Fibroblast of villous mesenchyme (primary cell): ENCODE data around the gene TEX36. TPM values are rescaled to one million over a fixed set of nuclear protein-coding genes. Genes with fewer than 3 reads are reported as not detected.
"Not testable (repeated sequence)": the region's sequence is repeated elsewhere in the genome, so short reads cannot be mapped to it uniquely, and the experiment has no call there.

ENCODE experiments used
- DNase-seq: peaks from one replicate; pipeline ENCODE4 v3.0.0-alpha.2; 2010; ENCODE audit warnings: low read depth
- H3K4me3 ChIP-seq: 2 replicates; pipeline ENCODE4 v1.5.1; 2011; ENCODE audit warnings: low read depth, mild to moderate bottlenecking, low read length
- total RNA-seq: library from RNA; depleted of rRNA; stranded (reverse); fragments of >200 nt; gene quantifications from 2 replicates; pipeline ENCODE4 v1.2.3, GENCODE V29; 2012
- TF ChIP-seq, protein P1 (sequence below): IDR thresholded peaks from 2 replicates; pipeline ENCODE4 v1.5.1; 2012; ENCODE audit warnings: low read depth, mild to moderate bottlenecking, low read length; ENCODE audit not compliant: insufficient read depth

The TEX36 gene
- total RNA-seq, 1 donor, result not detected

DNA sequence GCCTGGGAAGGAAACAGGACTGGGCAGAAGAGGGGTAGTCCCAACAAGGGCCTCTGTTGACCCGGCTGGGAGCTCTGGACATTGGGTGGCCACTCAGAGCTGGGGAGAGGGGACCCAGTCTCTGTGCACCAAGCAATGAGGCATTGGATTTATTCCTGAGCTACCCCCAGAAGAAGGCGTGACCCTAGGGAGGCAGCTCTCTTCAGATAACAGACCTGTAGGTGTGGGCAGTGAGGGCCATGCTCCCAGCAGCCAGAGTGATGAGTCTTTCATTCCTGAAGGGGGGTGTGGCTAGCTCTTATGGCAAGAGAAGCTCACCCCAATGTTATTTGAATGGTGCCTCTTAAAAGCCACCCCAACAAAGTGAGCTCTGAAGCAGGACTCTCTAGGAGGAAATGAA, 20.4 kb downstream of the TEX36 start:
- no peak for DNase-seq
- TF ChIP-seq, protein P1, sequence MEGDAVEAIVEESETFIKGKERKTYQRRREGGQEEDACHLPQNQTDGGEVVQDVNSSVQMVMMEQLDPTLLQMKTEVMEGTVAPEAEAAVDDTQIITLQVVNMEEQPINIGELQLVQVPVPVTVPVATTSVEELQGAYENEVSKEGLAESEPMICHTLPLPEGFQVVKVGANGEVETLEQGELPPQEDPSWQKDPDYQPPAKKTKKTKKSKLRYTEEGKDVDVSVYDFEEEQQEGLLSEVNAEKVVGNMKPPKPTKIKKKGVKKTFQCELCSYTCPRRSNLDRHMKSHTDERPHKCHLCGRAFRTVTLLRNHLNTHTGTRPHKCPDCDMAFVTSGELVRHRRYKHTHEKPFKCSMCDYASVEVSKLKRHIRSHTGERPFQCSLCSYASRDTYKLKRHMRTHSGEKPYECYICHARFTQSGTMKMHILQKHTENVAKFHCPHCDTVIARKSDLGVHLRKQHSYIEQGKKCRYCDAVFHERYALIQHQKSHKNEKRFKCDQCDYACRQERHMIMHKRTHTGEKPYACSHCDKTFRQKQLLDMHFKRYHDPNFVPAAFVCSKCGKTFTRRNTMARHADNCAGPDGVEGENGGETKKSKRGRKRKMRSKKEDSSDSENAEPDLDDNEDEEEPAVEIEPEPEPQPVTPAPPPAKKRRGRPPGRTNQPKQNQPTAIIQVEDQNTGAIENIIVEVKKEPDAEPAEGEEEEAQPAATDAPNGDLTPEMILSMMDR, result no peak
- H3K4me3 ChIP-seq, result no peak overlapping the region

DNA sequence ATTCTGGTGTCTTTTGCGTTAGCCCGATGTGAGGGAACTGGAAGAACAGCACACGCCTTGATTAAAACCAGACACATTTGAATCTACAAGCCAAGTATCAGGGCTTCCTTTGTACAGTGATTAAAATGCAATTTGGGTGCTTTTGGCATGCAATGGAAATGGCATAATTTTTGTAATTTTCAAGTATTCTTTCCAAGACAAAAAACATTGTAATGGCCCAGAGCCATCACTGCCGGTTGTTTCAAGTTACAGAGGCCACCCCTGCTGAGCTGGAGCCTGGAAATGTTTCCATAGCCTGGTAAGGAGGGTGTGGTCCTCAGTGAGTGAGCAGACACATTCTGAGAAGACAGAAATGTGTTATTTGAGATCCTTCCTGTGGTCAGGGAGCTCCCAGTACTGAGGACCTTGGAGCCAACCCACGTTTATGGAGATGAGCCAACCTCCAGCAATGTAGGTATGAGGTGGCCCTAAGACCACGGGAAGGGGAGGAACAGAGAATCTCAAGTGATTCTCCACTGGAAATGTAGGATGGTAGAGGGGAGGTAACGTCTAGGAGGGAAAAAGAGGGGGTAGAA, 20.9 kb downstream of the TEX36 start:
- TF ChIP-seq, protein P1, result no peak
- no peak overlapping the region for H3K4me3 ChIP-seq
- DNase-seq, result peak; percentile 38

DNA sequence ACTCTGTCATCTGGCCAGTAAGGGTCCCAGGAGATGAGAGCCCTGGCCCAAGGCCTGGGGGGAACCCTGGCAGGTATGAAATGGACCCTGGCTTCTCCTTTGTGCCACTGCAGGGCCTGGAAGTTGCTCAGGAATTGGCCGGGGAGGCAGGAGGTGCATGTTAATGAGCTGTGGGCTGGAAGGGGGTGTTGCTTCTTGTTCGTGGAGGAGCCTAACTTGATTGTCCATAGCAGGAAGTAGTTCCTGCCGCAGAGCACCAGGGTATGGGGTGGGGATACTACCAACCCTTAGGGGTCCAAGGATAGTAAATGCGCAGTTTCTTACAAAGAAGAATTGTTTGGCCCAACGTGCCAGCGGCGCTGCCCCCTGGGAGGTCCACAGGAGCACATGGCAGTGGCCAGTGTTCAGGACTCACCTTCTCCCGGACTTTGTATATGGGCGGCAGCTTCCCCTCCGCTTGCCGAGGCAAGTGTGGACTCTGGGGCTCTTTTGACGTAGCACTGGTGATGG, 21.5 kb downstream of the TEX36 start:
- H3K4me3 ChIP-seq, result no peak overlapping the region
- TF ChIP-seq, protein P1, result no peak
- no peak for DNase-seq

DNA sequence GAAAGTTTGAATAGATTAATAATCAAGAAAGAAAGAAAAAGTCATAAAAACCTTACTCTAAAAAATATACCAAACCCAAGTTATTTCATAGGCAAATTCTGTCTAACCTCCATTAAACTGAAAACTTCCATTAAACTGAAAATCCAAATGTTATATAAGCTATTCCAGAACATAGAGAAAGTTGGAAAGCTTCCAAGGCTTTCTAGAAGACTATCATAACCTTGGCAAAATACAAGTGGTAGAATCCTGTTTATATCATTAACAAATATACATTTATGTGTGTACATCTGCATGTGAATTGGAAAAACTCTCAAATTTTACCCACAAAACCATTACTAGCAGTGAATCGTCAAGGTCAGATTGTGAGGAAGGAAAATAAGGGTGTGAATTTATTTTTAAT, 23.9 kb downstream of the TEX36 start:
- DNase-seq, result no peak
- H3K4me3 ChIP-seq, result no peak overlapping the region
- TF ChIP-seq, protein P1, result no peak

DNA sequence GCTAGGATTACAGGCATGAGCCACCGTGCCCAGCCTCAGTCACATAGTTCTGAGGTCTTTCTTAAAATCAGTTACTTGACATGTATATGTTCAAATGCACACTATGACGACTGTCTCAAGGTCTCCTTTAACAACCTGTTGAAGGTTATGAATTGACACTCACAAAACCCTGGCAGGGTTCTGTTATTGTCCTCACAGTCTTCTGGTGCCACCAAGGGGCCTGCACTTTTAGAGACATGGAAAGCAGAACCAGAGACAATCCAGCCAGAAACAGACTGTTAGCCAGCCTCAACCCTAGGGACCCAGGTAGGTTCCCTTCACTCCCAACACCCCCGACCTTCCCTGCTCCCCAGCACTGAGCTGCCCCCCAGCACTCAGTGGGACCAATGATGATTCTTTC, 26.4 kb downstream of the TEX36 start:
- TF ChIP-seq, protein P1, result no peak
- H3K4me3 ChIP-seq, result no peak overlapping the region
- DNase-seq, result no peak

DNA sequence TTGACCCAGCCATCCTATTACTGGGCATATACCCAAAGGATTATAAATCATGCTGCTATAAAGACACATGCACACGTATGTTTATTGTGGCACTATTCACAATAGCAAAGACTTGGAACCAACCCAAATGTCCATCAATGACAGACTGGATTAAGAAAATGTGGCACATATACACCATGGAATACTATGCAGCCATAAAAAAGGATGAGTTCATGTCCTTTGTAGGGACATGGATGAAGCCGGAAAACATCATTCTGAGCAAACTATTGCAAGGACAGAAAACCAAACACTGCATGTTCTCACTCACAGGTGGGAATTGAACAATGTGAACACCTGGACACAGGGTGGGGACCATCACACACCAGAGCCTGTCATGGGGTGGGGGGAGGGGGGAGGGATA, 29.9 kb downstream of the TEX36 start:
- H3K4me3 ChIP-seq, DNase-seq: not testable (repeated sequence)

DNA sequence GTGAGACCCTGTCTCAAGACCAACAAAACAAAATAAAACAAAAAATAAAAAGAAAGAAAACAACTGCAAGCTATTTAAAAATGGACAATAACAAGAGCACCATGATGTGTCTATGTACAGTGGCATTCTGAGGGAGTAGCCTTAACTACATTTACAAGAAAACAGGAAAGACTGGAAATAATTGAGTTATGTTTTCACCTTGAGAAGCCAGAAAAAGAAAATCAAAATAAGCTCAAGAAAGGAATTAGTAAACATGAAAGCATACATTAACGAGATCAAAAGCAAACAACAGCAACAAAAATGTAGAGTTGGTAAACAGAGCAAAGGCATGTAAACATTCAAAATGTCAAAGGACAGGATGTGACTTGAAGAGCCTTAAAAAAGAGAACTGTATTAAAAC, 36.7 kb downstream of the TEX36 start:
- DNase-seq, result peak; percentile 52
- TF ChIP-seq, protein P1, result no peak
- no peak overlapping the region for H3K4me3 ChIP-seq
